ENCODE data around the gene PHF21A.

PHF21A gene

DNA sequence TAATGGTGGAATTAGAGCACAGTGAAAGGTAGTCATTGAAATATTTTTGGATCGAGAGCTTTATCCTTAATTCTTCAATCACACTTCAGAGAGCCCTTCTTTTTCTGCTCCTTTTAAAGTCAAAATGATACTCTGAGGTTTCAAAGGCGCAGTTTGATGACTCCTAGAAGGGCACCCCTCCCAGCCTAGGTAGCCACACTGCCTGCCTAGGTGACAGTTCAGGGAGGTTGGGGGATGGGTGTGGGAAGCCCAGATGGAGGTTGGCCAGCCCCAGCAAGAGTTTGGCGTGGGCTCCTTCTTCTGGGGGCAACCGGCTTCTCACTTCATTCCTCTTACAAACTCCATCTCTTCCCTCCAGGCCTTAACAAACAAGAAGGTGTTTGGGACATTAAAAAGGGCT is 28.6 kb upstream of the PHF21A start:
- DNase-seq (ENCODE audit: low read depth): no peak
- TF ChIP-seq, protein P1, sequence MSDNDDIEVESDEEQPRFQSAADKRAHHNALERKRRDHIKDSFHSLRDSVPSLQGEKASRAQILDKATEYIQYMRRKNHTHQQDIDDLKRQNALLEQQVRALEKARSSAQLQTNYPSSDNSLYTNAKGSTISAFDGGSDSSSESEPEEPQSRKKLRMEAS (IDR thresholded peaks at IDR 0.05; ENCODE audit: low read depth, low read length): no peak
- TF ChIP-seq POLR2A (IDR thresholded peaks at IDR 0.05; ENCODE audit: extremely low read depth, insufficient read length): no peak
- TF ChIP-seq, protein P2, sequence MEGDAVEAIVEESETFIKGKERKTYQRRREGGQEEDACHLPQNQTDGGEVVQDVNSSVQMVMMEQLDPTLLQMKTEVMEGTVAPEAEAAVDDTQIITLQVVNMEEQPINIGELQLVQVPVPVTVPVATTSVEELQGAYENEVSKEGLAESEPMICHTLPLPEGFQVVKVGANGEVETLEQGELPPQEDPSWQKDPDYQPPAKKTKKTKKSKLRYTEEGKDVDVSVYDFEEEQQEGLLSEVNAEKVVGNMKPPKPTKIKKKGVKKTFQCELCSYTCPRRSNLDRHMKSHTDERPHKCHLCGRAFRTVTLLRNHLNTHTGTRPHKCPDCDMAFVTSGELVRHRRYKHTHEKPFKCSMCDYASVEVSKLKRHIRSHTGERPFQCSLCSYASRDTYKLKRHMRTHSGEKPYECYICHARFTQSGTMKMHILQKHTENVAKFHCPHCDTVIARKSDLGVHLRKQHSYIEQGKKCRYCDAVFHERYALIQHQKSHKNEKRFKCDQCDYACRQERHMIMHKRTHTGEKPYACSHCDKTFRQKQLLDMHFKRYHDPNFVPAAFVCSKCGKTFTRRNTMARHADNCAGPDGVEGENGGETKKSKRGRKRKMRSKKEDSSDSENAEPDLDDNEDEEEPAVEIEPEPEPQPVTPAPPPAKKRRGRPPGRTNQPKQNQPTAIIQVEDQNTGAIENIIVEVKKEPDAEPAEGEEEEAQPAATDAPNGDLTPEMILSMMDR (IDR thresholded peaks at IDR 0.05; ENCODE audit: low read depth, low read length): no peak
- no peak for TF ChIP-seq MYC (IDR thresholded peaks at IDR 0.05; ENCODE audit: low read depth, low read length)
- no peak overlapping the region for H3K4me3 ChIP-seq (ENCODE audit: low read depth, low read length)

DNA sequence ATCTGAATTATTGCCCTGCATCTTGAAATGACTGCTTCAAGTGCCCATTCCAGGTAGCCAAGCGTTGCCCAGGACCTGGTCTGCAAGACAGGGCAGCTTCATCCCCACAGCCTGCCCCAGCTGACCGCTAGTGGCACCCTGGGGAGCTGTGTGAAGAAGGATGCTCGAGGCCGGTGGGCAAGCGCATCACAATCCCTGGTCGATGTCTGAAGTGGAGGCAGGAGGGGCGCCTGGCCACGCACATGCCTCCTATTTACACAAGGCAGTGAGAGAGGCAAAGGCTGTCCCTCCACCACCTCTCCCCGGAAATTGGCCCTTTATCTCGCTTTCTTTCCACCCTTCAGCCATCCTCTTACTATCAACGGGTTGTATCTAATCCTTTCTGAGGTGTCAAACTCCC is 28.1 kb upstream of the PHF21A start:
- no peak for DNase-seq (ENCODE audit: low read depth)
- no peak for TF ChIP-seq MYC (IDR thresholded peaks at IDR 0.05; ENCODE audit: low read depth, low read length)
- TF ChIP-seq, protein P1 (IDR thresholded peaks at IDR 0.05; ENCODE audit: low read depth, low read length): no peak
- TF ChIP-seq, protein P2 (IDR thresholded peaks at IDR 0.05; ENCODE audit: low read depth, low read length): no peak
- no peak for TF ChIP-seq POLR2A (IDR thresholded peaks at IDR 0.05; ENCODE audit: extremely low read depth, insufficient read length)
- no peak overlapping the region for H3K4me3 ChIP-seq (ENCODE audit: low read depth, low read length)

DNA sequence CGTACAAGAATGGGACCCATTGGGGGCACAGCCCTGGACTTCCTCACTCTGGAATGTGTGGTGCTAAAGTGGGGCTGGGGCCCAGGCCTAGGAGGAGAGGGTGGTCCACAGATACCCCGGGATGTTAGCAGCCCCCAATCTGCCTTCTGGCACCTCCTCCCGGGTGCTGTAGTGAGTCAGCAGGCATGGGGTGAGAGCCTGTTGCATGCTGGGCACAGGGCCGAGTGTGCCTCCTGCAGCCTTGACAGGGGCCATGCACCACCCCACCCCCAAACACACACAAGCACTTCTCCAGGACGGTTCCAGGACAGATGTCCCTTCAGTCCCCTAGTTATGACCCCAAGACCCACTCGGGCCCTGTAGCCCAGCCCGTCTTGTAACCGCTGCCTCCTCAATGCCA is 23.5 kb upstream of the PHF21A start:
- TF ChIP-seq, protein P1 (IDR thresholded peaks at IDR 0.05; ENCODE audit: low read depth, low read length): no peak
- TF ChIP-seq, protein P2 (IDR thresholded peaks at IDR 0.05; ENCODE audit: low read depth, low read length): no peak
- TF ChIP-seq POLR2A (IDR thresholded peaks at IDR 0.05; ENCODE audit: extremely low read depth, insufficient read length) (no peak), MYC (IDR thresholded peaks at IDR 0.05; ENCODE audit: low read depth, low read length) (no peak)
- H3K4me3 ChIP-seq (ENCODE audit: low read depth, low read length): no peak overlapping the region
- no peak for DNase-seq (ENCODE audit: low read depth)

DNA sequence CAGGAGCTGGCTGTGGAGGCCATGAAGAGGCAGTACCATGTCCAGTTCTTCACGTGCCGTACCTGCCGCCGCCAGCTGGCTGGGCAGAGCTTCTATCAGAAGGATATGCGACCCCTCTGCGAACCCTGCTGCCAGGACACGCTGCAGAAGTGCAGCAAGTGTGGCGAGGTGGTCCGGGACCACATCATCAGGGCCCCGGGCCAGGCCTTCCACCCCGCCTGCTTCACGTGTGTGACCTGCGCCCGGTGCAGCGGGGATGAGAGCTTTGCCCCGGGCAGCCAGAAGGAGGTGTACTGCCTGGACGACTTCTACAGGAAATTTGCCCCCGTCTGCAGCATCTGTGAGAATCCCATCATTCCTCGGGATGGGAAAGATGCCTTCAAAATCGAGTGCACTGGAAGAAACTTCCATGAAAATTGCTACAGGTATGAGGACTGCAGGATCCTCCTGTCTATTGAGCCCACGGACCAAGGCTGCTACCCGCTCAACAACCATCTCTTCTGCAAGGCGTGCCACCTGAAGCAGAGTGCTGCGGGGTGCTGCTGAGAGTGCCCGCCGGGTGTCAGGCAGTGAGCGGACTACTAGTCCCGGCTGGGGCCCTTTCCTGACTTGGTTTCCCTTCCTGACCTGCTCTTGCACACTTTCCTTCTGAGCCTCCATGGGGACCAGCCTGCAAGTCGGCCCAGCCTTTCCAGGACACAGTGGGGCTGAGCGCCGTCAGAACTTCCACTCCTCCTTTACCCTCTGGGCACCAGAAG is 22.0 kb upstream of the PHF21A start:
- DNase-seq (ENCODE audit: low read depth): no peak
- H3K4me3 ChIP-seq (ENCODE audit: low read depth, low read length): no peak overlapping the region
- TF ChIP-seq MYC (IDR thresholded peaks at IDR 0.05; ENCODE audit: low read depth, low read length) (no peak), POLR2A (IDR thresholded peaks at IDR 0.05; ENCODE audit: extremely low read depth, insufficient read length) (no peak)
- TF ChIP-seq, protein P1 (IDR thresholded peaks at IDR 0.05; ENCODE audit: low read depth, low read length): no peak
- TF ChIP-seq, protein P2 (IDR thresholded peaks at IDR 0.05; ENCODE audit: low read depth, low read length): no peak

DNA sequence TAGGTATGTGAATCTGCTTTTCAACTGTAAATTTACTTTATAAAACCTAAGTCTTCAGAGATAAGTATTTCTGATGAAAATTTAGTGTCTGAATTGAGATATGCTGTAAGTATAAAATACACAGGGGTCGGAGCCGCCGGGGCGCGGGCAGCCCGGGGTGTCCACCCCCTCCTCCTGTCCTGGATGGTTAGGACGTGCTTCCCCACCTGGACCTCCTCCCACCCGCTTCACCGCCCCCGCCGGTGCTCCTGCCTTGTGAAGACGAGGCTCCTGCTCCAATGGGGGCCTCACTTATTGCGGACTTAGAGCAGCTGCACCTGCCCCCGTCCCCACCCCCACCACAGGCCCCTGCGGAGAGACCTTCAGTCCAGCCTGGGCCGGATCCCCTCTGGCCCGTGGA is 21.3 kb upstream of the PHF21A start:
- TF ChIP-seq, protein P2 (IDR thresholded peaks at IDR 0.05; ENCODE audit: low read depth, low read length): no peak
- no peak for TF ChIP-seq MYC (IDR thresholded peaks at IDR 0.05; ENCODE audit: low read depth, low read length)
- TF ChIP-seq, protein P1 (IDR thresholded peaks at IDR 0.05; ENCODE audit: low read depth, low read length): no peak
- no peak for TF ChIP-seq POLR2A (IDR thresholded peaks at IDR 0.05; ENCODE audit: extremely low read depth, insufficient read length)
- no peak overlapping the region for H3K4me3 ChIP-seq (ENCODE audit: low read depth, low read length)
- no peak for DNase-seq (ENCODE audit: low read depth)

Data from NB4 (cell line).